Measurements from ENCODE around the gene WDR64. TPM values are rescaled to one million over a fixed set of nuclear protein-coding genes. Genes with fewer than 3 reads are reported as not detected.
"Not testable (repeated sequence)": the region's sequence is repeated elsewhere in the genome, so short reads cannot be mapped to it uniquely, and the experiment has no call there.

Gene WDR64
- total and polyA plus RNA-seq, 9 donors: 0.04 to 0.30 (median 0.14) TPM; not detected in 2

DNA sequence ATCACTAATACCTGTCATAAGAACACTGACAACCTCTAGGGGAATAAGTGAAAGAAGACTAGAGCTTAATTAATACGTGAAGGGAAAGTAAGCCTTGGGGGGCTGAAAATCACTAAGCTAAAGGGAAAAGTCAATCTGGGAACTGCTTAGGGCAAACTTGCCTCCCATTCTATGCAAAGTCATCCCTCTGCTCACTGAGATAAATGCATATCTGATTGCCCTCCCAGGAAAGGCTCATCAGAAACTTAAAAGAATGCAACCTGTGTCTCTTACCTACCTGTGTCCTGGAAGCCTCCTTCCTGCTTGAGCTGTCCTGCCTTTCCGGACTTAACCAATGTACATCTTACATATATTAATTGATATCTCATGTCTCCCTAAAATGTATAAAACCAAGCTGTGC is 81.8 kb downstream of the WDR64 start:
- no CpG with 5 or more reads among the region's 2 CpGs for WGBS (ENCODE audit: insufficient coverage)
- DNase-seq: no peak
- H3K27me3 ChIP-seq (ENCODE audit: control insufficient read depth, insufficient read depth, low read length): no peaks in the 10 kb centered on the region
- H3K9me3 ChIP-seq (replicated peaks; ENCODE audit: control insufficient read depth, low read depth, low read length): no peaks in the 10 kb centered on the region
- no peaks in the 10 kb centered on the region for H3K36me3 ChIP-seq (ENCODE audit: control insufficient read depth, insufficient read depth, low read length)
- no peaks in the 10 kb centered on the region for H3K4me1 ChIP-seq (ENCODE audit: control insufficient read depth, insufficient read depth, low read length)
- H3K4me3 ChIP-seq (ENCODE audit: low read length): no peak overlapping the region
- no peak overlapping the region for H3K27ac ChIP-seq (ENCODE audit: low read length)

- Histone ChIP-seq H3K4me3 (ENCODE audit: low read length) (no peak overlapping the region), H3K36me3 (ENCODE audit: control insufficient read depth, insufficient read depth, low read length) (no peaks in the 10 kb centered on the region), H3K9me3 (replicated peaks; ENCODE audit: control insufficient read depth, low read depth, low read length) (no peaks in the 10 kb centered on the region), H3K4me1 (ENCODE audit: control insufficient read depth, insufficient read depth, low read length) (no peaks in the 10 kb centered on the region), H3K27me3 (ENCODE audit: control insufficient read depth, insufficient read depth, low read length) (no peaks in the 10 kb centered on the region), H3K27ac (ENCODE audit: low read length) (no peak overlapping the region)
- WGBS (ENCODE audit: insufficient coverage): no CpG with 5 or more reads among the region's 5 CpGs
- no peak for DNase-seq
Measured at GRCh38 chr1:241734533-241734932, 82.5 kb downstream of the WDR64 start.

- not testable (repeated sequence) for H3K4me1 ChIP-seq (ENCODE audit: control insufficient read depth, insufficient read depth, low read length); H3K27me3 ChIP-seq (ENCODE audit: control insufficient read depth, insufficient read depth, low read length); H3K9me3 ChIP-seq (replicated peaks; ENCODE audit: control insufficient read depth, low read depth, low read length); H3K27ac ChIP-seq (ENCODE audit: low read length); DNase-seq; H3K36me3 ChIP-seq (ENCODE audit: control insufficient read depth, insufficient read depth, low read length); H3K4me3 ChIP-seq (ENCODE audit: low read length)
- no CpG with 5 or more reads among the region's 8 CpGs for WGBS (ENCODE audit: insufficient coverage)
Measured at GRCh38 chr1:241735493-241735926, 83.4 kb downstream of the WDR64 start.

- H3K4me1 ChIP-seq (ENCODE audit: control insufficient read depth, insufficient read depth, low read length): no peaks in the 10 kb centered on the region
- H3K9me3 ChIP-seq (replicated peaks; ENCODE audit: control insufficient read depth, low read depth, low read length): no peaks in the 10 kb centered on the region
- DNase-seq: no peak
- no peaks in the 10 kb centered on the region for H3K27me3 ChIP-seq (ENCODE audit: control insufficient read depth, insufficient read depth, low read length)
- no CpG with 5 or more reads among the region's 3 CpGs for WGBS (ENCODE audit: insufficient coverage)
- no peak overlapping the region for H3K27ac ChIP-seq (ENCODE audit: low read length)
- no peak overlapping the region for H3K4me3 ChIP-seq (ENCODE audit: low read length)
- H3K36me3 ChIP-seq (ENCODE audit: control insufficient read depth, insufficient read depth, low read length): no peaks in the 10 kb centered on the region
Measured at GRCh38 chr1:241736387-241736786, 84.3 kb downstream of the WDR64 start.

GRCh38 chr1:241738284-241739078 is 86.4 kb downstream of the WDR64 start:
- H3K9me3 ChIP-seq (replicated peaks; ENCODE audit: control insufficient read depth, low read depth, low read length): no peaks in the 10 kb centered on the region
- 86% methylated on average over 3 of the region's 8 CpGs for WGBS (ENCODE audit: insufficient coverage)
- H3K4me3 ChIP-seq (ENCODE audit: low read length): no peak overlapping the region
- no peaks in the 10 kb centered on the region for H3K36me3 ChIP-seq (ENCODE audit: control insufficient read depth, insufficient read depth, low read length)
- H3K27me3 ChIP-seq (ENCODE audit: control insufficient read depth, insufficient read depth, low read length): no peaks in the 10 kb centered on the region
- no peak for DNase-seq
- no peaks in the 10 kb centered on the region for H3K4me1 ChIP-seq (ENCODE audit: control insufficient read depth, insufficient read depth, low read length)
- H3K27ac ChIP-seq (ENCODE audit: low read length): no peak overlapping the region

DNA sequence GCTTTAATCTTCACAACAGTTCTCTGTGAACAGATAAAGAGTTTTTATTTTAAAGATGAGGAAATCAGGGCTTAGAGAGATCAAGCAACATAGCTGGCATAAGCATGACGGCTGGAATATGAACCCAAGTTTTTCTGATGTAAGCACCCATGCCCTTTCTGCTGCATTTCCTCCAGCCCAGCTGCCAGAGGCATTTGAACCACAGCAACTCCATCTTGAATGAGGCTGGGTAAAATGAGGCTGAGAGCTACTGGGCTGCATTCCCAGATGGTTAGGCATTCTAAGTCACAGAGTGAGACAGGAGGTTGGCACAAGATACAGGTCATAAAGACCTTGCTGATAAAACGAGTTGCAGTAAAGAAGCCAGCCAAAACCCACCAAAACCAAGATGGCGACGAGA is 90.0 kb downstream of the WDR64 start:
- H3K27ac ChIP-seq (ENCODE audit: low read length): no peak overlapping the region
- no peak overlapping the region for H3K4me3 ChIP-seq (ENCODE audit: low read length)
- no peaks in the 10 kb centered on the region for H3K4me1 ChIP-seq (ENCODE audit: control insufficient read depth, insufficient read depth, low read length)
- H3K27me3 ChIP-seq (ENCODE audit: control insufficient read depth, insufficient read depth, low read length): no peaks in the 10 kb centered on the region
- DNase-seq: no peak
- WGBS (ENCODE audit: insufficient coverage): no CpG with 5 or more reads among the region's 4 CpGs
- no peaks in the 10 kb centered on the region for H3K36me3 ChIP-seq (ENCODE audit: control insufficient read depth, insufficient read depth, low read length)
- H3K9me3 ChIP-seq (replicated peaks; ENCODE audit: control insufficient read depth, low read depth, low read length): no peaks in the 10 kb centered on the region

DNA sequence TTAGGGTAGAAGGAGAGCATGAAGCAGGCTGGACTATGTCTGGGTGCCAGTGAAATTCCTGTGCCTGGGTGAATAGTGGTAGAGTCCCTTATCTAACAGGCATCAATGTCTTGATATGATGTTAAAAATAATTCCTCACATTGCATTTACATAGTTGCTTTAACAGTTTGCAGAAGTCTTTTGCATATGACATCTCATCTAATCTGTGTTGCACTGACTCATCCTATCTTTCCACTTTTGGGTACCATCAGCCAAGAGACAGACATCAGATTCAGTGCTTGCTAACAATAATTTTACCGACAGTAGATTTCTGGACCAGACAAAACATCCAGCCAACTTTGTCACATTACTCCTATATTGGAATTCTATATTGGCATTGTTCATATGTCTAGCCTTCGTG is 92.5 kb downstream of the WDR64 start:
- H3K27me3 ChIP-seq (ENCODE audit: control insufficient read depth, insufficient read depth, low read length): no peaks in the 10 kb centered on the region
- H3K4me1 ChIP-seq (ENCODE audit: control insufficient read depth, insufficient read depth, low read length): no peaks in the 10 kb centered on the region
- no peak overlapping the region for H3K4me3 ChIP-seq (ENCODE audit: low read length)
- no CpG with 5 or more reads among the region's 2 CpGs for WGBS (ENCODE audit: insufficient coverage)
- no peaks in the 10 kb centered on the region for H3K9me3 ChIP-seq (replicated peaks; ENCODE audit: control insufficient read depth, low read depth, low read length)
- no peak overlapping the region for H3K27ac ChIP-seq (ENCODE audit: low read length)
- H3K36me3 ChIP-seq (ENCODE audit: control insufficient read depth, insufficient read depth, low read length): no peaks in the 10 kb centered on the region
- DNase-seq: no peak

DNA sequence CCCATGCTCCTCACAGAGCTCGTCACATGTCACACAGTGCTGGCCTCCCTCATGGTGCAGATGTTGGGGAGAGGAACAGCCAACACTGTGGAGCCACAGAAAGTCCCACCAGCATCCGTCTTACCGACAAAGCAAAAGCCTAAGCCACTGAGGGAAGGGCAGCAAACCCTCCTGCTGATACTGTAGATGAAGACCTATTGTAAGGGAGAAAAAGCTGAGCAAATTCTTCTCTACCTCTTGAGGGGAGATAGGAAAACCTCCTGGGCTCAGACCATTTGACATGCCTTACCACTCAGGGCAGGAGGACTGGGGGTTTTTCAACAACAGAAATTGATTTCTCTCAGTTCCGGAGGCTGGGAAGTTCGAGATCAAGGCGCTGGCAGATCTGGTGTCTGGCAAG is 95.9 kb downstream of the WDR64 start:
- no peaks in the 10 kb centered on the region for H3K9me3 ChIP-seq (replicated peaks; ENCODE audit: control insufficient read depth, low read depth, low read length)
- DNase-seq: no peak
- no peak overlapping the region for H3K27ac ChIP-seq (ENCODE audit: low read length)
- H3K4me3 ChIP-seq (ENCODE audit: low read length): no peak overlapping the region
- no peaks in the 10 kb centered on the region for H3K36me3 ChIP-seq (ENCODE audit: control insufficient read depth, insufficient read depth, low read length)
- H3K27me3 ChIP-seq (ENCODE audit: control insufficient read depth, insufficient read depth, low read length): no peaks in the 10 kb centered on the region
- H3K4me1 ChIP-seq (ENCODE audit: control insufficient read depth, insufficient read depth, low read length): no peaks in the 10 kb centered on the region
- WGBS (ENCODE audit: insufficient coverage): 91% methylated on average over 4 of the region's 6 CpGs

DNA sequence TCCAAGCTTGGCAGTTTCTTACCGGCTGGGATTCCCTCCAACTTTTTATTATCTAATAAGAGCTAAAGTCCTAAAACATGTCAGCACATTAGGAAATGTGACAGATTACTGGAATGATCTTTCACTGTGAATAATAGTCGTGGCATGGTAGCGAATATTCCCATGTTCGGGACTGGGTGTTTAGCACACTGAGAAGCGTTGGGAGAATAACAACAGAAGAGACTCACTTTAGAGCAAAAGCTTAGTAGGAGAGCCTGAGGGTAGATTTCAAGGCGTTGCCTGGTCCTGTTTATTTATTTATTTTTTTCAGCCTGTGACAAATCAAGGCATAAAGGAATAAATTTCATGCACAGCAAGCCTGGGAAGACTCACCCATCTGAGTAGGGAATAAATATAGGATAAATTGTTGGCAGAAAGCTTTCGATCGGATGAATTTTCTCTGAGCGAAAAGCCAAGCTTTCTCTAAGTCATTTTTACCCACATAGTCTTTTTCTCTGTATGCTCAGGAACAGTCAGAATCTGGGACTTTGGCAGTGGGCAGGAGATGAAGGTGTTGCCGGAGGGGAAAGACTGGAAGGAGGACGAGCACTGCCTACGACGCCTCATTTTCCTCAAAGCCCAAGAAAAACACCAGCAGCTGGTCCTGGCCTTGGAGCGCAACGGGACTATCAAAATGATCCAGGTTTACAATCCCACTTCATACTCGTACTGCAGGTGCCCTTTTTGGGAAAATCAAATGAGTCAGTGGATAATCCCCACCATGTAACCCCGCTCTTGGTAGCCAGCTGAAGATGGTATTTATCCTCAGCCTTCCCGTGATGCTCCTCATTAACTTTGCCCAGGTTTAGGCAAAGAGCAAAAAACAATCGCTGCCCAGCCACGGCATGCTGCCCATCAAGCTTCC is 97.2 kb downstream of the WDR64 start:
- peak; percentile 25 for DNase-seq
- Histone ChIP-seq H3K36me3 (ENCODE audit: control insufficient read depth, insufficient read depth, low read length) (no peaks in the 10 kb centered on the region), H3K27ac (ENCODE audit: low read length) (no peak overlapping the region), H3K4me1 (ENCODE audit: control insufficient read depth, insufficient read depth, low read length) (no peaks in the 10 kb centered on the region), H3K4me3 (ENCODE audit: low read length) (no peak overlapping the region), H3K27me3 (ENCODE audit: control insufficient read depth, insufficient read depth, low read length) (no peaks in the 10 kb centered on the region), H3K9me3 (replicated peaks; ENCODE audit: control insufficient read depth, low read depth, low read length) (no peaks in the 10 kb centered on the region)
- 27% methylated on average over 7 of the region's 20 CpGs for WGBS (ENCODE audit: insufficient coverage)

GRCh38 chr1:241749945-241750695 is 98.0 kb downstream of the WDR64 start:
- H3K27me3 ChIP-seq (ENCODE audit: control insufficient read depth, insufficient read depth, low read length): no peaks in the 10 kb centered on the region
- no peaks in the 10 kb centered on the region for H3K4me1 ChIP-seq (ENCODE audit: control insufficient read depth, insufficient read depth, low read length)
- no peak for DNase-seq
- no peak overlapping the region for H3K27ac ChIP-seq (ENCODE audit: low read length)
- no CpG with 5 or more reads among the region's 6 CpGs for WGBS (ENCODE audit: insufficient coverage)
- no peaks in the 10 kb centered on the region for H3K9me3 ChIP-seq (replicated peaks; ENCODE audit: control insufficient read depth, low read depth, low read length)
- H3K36me3 ChIP-seq (ENCODE audit: control insufficient read depth, insufficient read depth, low read length): no peaks in the 10 kb centered on the region
- H3K4me3 ChIP-seq (ENCODE audit: low read length): no peak overlapping the region
